GM12801 (cell line): ENCODE results near the gene SERPINE1.

Experiments used
- TF ChIP-seq, protein P1 (sequence below): IDR thresholded peaks from one replicate; pipeline ENCODE4 v1.5.1; 2011; ENCODE audit warnings: control low read depth; ENCODE audit not compliant: insufficient read length; ENCODE audit errors: extremely low read depth

The SERPINE1 gene

GRCh38 chr7:101096957-101097347 is 30.0 kb upstream of the SERPINE1 start:
- TF ChIP-seq, protein P1, sequence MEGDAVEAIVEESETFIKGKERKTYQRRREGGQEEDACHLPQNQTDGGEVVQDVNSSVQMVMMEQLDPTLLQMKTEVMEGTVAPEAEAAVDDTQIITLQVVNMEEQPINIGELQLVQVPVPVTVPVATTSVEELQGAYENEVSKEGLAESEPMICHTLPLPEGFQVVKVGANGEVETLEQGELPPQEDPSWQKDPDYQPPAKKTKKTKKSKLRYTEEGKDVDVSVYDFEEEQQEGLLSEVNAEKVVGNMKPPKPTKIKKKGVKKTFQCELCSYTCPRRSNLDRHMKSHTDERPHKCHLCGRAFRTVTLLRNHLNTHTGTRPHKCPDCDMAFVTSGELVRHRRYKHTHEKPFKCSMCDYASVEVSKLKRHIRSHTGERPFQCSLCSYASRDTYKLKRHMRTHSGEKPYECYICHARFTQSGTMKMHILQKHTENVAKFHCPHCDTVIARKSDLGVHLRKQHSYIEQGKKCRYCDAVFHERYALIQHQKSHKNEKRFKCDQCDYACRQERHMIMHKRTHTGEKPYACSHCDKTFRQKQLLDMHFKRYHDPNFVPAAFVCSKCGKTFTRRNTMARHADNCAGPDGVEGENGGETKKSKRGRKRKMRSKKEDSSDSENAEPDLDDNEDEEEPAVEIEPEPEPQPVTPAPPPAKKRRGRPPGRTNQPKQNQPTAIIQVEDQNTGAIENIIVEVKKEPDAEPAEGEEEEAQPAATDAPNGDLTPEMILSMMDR: no peak

DNA sequence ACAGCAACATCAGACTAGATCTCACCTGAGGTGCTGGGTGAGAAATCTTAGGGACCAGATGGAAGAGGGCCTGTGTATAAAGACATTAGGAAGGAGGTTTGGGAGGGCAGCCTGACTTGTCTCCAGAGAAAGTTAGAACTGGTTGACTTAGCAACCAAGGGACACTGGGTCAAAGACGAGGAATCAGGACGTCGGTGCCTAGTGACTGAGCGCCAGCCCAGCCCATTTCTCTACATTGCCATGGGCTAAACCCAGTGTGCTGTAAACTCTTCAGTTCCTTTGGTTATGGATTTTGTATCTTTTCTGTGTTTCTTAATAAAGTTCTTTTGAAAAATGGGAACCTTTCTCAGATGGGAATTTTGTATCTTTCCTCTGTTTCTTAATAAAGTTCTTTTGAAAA is 29.3 kb upstream of the SERPINE1 start:
- TF ChIP-seq, protein P1: no peak

GRCh38 chr7:101099969-101100781 is 26.7 kb upstream of the SERPINE1 start:
- TF ChIP-seq, protein P1: no peak

DNA sequence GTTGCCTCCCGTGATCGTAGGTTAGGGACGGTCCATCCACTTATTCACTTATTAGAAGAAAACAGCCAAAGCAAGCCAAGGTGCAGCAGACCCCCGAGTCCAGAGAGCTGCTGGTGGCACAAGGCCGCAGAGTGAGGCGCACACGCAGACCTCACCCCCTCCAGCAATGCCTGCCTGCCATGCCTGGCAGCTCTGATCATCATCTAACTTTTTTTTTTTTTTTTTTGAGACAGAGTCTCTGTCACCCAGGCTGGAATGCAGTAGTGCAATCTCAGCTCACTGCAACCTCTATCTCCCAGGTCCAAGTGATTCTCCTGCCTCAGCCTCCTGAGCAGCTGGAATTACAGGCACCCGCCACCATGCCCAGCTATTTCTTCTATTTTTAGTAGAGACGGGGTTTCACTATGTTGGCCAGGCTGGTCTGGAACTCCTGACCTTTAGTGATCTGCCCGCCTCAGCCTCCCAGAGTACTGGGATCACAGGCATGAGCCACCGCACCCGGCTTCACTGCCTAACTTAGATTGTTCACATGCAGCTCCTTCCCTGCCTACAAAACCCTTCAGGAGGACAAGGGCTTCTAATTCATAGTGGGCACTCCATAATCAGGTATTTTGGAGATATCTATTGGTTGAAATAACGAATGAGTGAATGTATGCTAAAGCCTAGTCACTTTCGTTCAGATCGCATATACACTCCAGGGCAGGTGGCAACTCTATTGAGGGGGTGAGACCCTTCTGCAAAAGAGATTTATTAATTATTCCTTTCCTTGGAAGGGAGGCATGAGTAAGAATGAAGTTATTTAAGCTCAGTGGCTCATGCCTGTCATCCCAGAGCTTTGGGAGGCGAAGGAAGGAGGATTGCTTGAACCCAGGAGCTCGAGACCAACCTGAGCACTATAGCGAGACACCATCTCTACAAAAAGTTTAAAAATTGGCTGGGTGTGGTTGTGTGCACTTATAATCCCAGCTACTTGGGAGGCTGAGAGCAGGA is 25.8 kb upstream of the SERPINE1 start:
- TF ChIP-seq, protein P1: no peak

GRCh38 chr7:101102026-101102425 is 24.9 kb upstream of the SERPINE1 start:
- TF ChIP-seq, protein P1: no peak

DNA sequence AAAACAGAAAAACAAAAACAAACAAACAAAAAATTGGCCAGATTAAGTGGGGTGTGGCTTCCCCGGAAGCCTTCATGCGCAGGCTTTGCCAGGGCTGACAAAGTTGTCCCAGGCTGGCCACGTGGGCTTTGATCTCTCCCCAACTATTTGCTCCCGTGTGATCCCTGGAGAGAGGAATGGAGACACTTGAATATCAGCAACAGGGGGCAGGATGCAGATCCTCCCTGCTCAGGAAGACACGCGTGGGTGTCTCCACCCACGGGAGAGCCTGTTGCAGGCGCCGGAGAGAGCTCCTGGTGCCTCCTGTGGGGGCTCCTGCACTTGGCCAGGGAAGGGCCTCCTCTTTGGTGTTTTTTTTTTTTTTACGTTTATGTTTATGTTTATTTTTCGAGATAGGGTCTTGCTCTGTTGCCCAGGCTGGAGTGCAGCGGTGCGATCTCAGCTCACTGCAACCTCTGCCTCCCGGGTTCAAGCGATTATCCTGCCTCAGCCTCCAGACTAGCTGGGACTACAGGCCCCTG is 22.7 kb upstream of the SERPINE1 start:
- TF ChIP-seq, protein P1: no peak

DNA sequence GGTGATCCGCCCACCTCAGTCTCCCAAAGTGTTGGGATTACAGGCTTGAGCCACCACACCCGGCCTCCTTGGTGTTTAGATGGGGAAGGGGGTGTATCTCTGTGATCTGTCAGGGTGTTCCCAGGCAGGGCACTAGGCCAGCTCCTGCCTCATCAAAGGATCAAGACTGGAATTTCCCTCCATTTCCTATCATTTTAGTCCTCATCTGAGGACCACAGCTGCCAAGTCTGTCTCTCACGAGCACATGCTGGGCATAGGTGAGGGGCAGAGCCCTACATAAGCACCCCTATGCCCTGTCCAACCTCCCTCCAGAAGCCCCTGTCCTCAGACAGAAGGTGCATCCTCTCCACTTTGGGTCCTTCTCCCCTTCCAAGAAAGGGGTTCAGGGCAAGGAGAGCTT is 22.1 kb upstream of the SERPINE1 start:
- TF ChIP-seq, protein P1: no peak
